Tibial nerve (tissue), 4 donors: ENCODE results near the gene MIS12.

ENCODE experiments used
- CTCF ChIP-seq, 5 experiments: fragments of 200-600 bp in 3 of 5; fragments of 450-650 bp in 2 of 5; sonication (generic) in 3 of 5; IDR thresholded peaks; one replicate each; pipeline ENCODE4 v1.5.1; 2016 to 2019; ENCODE audit warnings: antibody characterized with exemption in 5 of 5, mild to moderate bottlenecking in 3 of 5, moderate library complexity in 2 of 5
- EP300 ChIP-seq, 2 donors: sonication (generic); formaldehyde crosslinking; IDR thresholded peaks; one replicate each; pipeline ENCODE4 v1.6.1; 2017; ENCODE audit warnings: antibody characterized with exemption in 2 of 2, mild to moderate bottlenecking in 1 of 2
- POLR2A ChIP-seq, 2 donors: fragments of 450-650 bp; IDR thresholded peaks; one replicate each; pipeline ENCODE4 v1.6.1; 2017; ENCODE audit warnings: antibody characterized with exemption in 2 of 2, mild to moderate bottlenecking in 2 of 2, moderate library complexity in 2 of 2

GRCh38 chr17:5438716-5439445, 47.5 kb upstream of the MIS12 start, which contains the start of gene C1QBP:
- peak; percentile 98 to 100 (median 99) for TF ChIP-seq CTCF (IDR thresholded peaks at IDR 0.05)
- peak; percentile 85 to 89 for TF ChIP-seq EP300 (IDR thresholded peaks at IDR 0.05)
- peak in 1 of 2 donors; percentile 64 for TF ChIP-seq POLR2A (IDR thresholded peaks at IDR 0.05)
